UCSD-AML1 (cell line): Measurements from ENCODE around the gene WDR27.

Source experiments
- DNase-seq: peaks from one replicate; lab custom pipeline; 2025; ENCODE audit not compliant: unreplicated experiment; lab: John Stamatoyannopoulos, UW

Gene WDR27

DNA sequence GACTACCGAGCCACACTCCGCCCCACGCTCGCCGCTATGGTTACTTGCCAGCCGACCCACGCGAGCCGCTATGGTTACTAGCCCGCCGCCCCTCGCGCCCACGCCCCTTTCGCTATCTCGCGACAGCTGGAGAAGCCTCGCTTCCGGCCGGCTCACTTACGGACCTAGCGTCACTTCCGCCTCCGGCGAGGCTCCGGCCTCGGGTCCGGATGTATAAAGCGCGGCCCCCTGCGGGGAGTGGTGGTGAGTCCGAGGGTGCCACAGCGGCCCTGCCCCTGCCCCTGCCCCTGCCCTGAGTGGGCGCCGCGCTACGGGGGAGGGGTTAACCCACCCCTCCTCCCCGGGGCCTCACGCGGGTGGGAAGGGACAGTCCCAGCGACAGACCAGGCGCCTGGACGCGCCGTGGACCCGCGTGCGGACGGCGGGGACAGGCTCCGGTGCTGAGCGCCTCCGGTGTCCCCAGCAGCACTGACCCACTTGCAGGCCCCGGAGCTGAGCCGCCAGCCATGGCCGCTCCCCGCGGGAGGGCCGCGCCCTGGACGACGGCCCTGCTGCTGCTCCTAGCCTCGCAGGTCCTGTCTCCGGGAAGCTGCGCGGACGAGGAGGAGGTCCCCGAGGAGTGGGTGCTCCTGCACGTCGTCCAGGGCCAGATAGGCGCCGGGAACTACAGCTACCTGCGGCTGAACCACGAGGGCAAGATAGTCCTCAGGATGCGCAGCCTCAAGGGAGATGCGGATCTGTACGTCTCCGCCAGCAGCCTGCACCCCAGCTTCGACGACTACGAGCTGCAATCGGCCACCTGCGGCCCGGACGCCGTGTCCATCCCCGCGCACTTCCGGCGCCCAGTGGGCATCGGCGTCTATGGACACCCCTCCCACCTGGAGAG lies at the start of gene WDR27, which contains the start of gene C6orf120:
TSS of gene WDR27 (minus strand) at position 76 of the 886 bp plus-strand sequence. CDS start 13,024 bp downstream, outside the sequence.
TSS of gene C6orf120 (plus strand) at position 173 of the 886 bp plus-strand sequence. CDS start at position 507, 334 bp downstream.
- peak; percentile 99 for DNase-seq

DNA sequence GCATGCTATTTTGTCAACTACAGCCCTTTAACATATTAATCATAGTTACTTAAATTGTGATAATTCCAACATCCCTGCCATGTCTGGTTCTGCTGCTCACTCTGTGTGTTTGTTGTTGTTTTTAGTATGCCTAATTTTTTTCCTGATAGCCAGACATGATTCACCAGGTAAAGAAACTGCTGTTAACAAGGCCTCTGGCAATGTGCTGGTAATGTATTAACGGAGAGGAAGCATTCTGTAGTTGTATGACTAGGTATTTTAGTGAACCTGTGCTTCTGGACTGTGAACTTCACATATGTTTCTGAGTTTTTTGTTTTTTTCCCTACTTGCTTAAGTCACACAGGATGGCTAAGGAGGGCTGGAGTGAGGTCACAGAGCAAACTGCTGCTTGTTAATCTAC lies 44.7 kb upstream of the WDR27 start:
- no peak for DNase-seq

DNA sequence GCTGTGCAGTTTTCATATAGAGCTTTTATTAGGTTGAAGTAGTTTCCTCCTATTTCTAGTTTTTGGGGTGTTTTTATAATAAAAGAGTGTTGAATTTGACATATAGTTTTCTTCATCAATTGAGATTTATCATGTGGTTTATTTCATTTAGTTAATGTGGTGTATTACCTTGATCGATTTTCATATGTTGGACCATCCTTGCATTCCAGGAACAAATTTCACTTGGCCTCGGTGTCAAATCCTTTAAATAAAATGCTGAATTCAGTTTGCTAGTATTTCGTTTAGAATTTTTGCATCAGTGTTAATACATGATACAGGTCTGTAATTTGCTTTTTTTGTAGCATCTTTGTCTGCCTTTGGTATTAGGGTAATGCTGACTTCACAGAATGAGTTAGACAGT lies 43.6 kb upstream of the WDR27 start:
- no peak for DNase-seq

DNA sequence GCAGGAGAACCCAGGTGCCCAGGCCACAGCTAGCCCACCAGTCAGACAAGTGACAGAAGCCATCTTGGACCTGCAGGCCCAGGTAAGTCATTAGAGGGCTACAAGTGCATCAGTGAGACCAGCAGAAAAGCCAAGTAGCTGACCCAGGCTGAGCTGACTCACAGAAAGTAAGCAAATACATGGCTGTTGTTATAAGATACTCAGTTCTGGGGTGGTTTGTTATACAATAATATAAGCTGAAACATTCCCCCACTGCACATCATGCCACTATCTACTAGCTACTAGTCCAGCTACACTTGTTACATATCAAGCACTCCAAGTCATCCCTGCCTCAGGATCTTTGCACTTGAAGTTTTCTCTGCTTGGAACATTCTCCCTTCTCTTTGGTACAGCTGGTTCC lies 39.5 kb upstream of the WDR27 start:
- DNase-seq, result no peak

- DNase-seq, result no peak
Measured at GRCh38 chr6:169738976-169739529, 37.2 kb upstream of the WDR27 start.

DNA sequence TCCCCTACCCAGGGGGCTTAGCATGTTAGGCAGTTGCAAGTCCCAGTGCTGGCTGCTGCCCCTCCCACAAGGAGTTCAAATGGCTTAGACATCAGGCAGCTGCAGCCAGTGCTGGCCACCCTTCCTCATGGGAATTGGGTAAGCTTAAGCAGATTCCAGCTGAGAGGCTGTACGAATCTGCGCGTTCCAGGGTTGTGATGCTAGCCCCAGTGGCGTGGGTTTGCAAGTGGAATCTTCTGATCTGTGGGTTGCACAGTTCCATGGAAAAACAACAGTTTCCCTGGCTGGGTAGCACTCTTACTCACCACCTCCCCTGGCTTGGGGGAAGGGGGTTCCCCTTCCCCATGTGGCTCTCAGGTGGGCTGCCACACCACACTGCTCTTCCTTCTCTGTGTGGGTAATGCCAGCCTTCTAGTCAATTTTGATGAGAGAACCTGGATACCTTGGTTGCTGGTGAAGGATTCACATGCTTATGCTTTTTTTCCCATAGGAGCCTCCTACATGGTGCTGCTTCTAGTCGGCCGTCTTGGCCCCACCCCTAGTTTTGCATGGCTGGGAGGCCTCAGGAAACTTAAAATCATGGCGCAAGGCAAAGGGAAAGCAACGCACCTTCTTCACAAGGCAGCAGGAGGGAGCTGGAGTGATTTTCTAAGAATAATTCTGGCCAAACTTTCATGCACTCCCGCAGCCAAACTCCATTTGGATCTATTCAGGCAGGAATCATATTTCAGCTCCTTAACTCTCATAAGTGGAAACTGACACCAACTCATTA lies 36.6 kb upstream of the WDR27 start:
- no peak for DNase-seq

GRCh38 chr6:169729961-169730360 lies 28.1 kb upstream of the WDR27 start:
- DNase-seq, result no peak

DNA sequence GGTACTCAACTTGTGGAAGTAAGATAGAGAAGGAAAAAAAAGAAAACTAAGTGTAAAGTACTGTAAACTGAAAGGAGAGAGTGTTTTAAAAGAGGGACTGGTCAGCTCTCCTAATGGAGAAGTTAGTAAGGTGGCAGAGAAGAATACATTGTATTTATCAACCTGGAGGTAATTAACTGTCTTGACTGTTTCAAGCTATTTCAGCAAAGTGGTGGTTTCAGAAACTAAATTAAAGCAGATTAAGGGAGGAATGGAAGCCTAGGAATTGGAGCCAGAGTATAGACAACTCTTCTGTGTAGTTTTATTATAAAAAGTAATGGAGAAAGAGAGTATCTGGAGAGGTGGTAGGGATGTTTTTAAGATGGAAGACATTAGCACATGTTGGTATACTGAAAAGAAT lies 25.1 kb upstream of the WDR27 start:
- no peak for DNase-seq

DNA sequence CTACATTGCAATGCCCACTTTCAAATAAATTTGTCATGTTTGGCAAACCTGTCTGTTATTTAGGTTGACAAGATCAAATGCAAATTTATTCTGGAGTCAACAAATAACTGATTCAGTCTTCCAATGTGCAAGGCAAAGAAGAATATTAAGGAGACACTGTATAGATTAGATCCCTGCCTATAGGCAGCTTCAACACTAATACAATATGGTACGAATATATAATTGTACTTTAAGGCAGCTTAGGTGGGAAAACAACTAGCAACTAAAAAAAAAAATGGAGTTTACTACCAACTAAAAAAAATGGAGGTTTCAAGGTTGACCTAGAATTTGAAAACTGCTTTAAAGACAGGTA lies 24.2 kb upstream of the WDR27 start:
- DNase-seq, result no peak

GRCh38 chr6:169725125-169726048 lies 23.6 kb upstream of the WDR27 start:
- no peak for DNase-seq

DNA sequence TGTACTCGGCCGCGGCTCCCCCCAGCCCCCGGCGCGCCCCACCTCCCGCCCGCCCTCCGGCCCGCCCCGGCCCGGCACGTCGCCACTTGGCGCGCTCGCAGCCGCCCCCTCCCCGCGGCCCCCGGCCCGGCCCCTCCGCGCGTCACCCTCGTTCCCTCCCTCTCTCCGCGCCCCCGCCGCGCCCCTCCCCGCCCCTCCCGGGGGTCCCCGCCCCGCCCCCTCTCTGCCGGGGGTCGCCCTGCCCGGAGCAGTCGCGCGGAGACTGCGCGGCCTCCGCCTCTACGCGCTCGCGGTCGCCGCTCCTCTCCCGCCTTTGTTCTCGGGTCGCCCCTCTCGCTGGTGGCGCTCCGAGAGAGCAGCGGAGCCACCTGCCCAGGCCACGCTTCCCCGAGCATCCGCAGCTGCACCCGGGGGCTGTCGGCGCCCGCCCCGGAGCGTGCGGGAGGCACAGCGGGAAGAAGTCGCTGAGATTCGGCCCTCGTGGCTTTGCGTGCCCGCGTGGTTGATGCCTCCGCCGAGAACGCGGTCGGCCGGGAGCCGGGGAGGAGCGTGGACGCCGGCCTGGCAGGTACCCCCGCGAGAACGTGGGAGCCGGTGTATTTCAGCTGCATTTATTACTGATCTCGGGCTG lies 22.8 kb upstream of the WDR27 start, which contains the start of gene PHF10:
TSS of gene PHF10 (minus strand) at position 7 of the 631 bp plus-strand sequence. CDS start 569 bp downstream, outside the sequence.
- DNase-seq, result peak; percentile 58

DNA sequence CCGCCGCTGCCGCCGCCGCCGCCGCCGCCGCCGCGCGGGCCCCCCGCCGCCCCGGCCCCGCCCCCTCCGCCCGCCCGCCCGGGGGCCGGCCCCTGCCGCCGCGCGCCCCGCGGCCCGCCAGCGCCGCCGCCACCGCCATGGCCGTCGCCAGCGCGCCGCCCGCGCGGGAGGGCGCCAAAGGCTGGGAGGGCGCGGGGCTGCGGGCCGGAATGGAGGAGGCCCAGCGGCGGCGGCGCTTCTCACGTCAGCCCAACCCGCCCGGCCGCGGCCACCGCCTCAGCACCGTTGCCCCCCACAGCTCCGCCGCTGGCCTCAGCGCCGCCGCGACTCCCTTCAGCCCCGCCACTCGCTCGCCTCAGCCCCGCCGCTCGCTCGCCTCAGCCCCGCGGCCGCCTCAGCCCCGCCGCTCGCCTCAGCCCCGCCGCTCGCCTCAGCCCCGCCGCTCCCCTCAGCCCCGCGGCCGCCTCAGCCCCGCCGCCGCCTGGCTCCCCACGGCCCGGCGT lies 22.2 kb upstream of the WDR27 start:
- DNase-seq, result peak; percentile 58

DNA sequence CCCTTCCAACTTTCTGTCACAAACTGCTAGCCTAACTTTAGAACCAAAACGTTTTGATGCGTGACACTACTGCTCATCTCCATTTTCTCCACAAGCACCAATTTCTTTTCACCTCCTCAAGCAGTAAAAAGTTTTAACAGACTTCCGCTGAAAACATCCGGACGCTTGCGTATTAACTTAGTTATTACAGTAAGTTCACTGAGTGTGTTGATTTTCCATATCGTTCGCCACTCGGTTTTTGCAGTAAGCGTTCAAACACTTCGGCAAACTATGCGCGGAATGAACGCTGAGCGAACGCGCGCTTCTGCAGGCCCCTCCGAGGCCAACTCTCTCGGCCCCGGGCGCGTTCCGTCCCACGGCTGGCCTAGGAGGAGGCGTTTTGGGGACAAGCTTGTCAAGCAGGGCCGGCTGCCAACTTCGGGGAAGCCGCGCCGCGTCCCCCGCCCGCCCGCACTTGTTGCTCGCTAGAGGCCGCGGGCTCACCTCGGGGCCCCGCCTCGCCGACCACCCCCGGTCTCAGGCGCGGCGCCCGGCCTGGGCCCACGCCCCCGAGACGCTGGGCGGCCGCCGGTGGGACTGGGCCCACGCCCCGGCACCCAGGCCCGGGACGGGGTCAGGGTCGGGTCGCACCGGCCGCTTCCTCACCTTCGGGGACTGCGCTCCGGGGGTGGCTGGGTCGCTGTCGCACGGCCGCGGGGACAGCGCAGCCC lies 21.5 kb upstream of the WDR27 start:
- peak; percentile 65 for DNase-seq

- DNase-seq, result peak; percentile 59
Measured at GRCh38 chr6:169722362-169723199, 20.8 kb upstream of the WDR27 start.

- no peak for DNase-seq
Measured at GRCh38 chr6:169720207-169720855, 18.5 kb upstream of the WDR27 start.

DNA sequence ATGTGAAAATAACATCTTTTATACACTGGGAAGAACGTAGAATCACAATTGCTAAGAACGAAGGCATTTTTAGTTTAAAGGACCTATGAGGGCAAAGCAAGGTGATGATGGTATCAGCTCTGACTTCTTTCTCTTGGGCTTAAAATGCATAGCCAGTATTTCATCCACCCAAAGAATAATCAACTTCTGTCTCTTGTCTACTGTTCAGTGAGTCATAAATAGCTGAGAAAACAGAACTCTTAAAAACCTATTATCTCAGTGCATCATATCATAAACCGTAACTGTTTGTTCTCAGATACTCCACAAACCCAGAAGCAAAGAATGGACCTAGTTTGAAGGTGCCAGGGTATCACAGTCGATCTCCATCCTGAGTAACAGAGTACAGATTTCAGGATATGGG lies 17.3 kb upstream of the WDR27 start:
- no peak for DNase-seq

GRCh38 chr6:169714595-169714994 lies 12.8 kb upstream of the WDR27 start:
- DNase-seq, result no peak

DNA sequence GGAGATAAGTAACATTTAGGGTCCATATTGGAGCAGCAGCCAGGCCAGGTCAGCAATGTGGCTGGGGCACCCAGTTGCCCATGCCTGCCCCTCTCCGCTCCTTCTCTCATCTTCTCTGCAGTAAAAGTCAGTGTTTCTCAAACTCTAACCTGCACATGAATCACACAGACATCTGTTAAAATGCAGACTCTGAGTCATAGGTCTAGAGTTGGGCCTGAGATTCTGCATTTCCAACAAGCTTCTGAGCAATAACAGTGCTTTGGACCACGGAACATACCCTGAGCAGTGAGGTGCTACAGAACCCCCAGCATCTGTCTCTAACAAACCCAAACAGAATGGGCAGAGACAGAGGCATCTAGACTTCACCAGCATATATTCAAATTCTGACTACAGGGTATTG lies 12.3 kb upstream of the WDR27 start:
- no peak for DNase-seq
